Measurements from ENCODE around the gene SNTN. TPM values are rescaled to one million over a fixed set of nuclear protein-coding genes. Genes with fewer than 3 reads are reported as not detected.

Gene SNTN
- total and polyA plus RNA-seq, 2 of the 13 experiments (the other 11 are each of a cell fraction or from before 2014, with no cell fraction given) = not detected

DNA sequence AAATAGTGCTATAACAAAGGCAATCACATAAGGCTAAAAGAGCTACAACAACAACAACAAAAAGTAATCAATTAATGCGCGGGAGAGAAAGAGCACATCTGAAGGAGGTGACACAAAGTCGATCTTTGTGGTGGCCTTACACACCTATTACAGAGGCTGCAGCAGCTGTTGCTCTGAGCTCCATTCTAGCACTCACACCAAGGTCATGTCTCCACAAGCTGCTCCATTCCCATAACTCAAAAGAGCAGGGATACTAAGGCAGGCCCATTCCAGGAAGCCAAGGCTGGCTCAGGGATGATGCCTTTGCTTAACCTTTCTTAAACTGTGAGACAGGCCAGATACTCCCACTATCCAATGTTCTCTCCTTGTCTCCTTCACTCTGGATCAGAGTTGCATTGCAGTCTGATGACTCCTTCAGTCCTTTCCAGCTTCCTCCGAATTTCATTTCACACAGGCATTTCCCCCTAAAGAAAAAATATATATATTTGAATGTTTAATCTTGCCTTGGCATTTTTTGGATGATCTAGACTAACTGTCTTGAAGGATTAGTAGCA is 52.7 kb downstream of the SNTN start:
- Histone ChIP-seq H3K4me2 (ENCODE audit: low read depth, low read length) (no peak overlapping the region), H3K27ac (ENCODE audit: extremely low read length, insufficient read depth, low read length) (no peak overlapping the region), H3K4me1 (ENCODE audit: insufficient read depth, low read length) (no peaks in the 10 kb centered on the region), H3K27me3 (ENCODE audit: control insufficient read depth in 1 of 2, insufficient read depth in 2 of 2, low read length in 2 of 2) (no peaks in the 10 kb centered on the region), H3K9ac (ENCODE audit: insufficient read depth, low read depth, low read length) (no peak overlapping the region), H3K4me3 (replicated peaks in 1 of 3; ENCODE audit: insufficient read depth in 1 of 3, low read depth in 2 of 3, low read length in 3 of 3) (no peak overlapping the region), H4K20me1 (ENCODE audit: insufficient read depth, low read length) (no peaks in the 10 kb centered on the region), H2AFZ (ENCODE audit: low read length) (no peak overlapping the region), H3K79me2 (ENCODE audit: insufficient read depth, low read length) (no peaks in the 10 kb centered on the region), H3K9me3 (ENCODE audit: low read length) (no peaks in the 10 kb centered on the region), H3K36me3 (replicated peaks in 1 of 2; ENCODE audit: control insufficient read depth in 1 of 2, insufficient read depth in 2 of 2, low read length in 2 of 2) (no peaks in the 10 kb centered on the region)
- no TSS peak for BruUV-seq (replicated peaks)
- CTCF ChIA-PET (ENCODE audit: low intra/inter-chr PET ratio, low total read pairs) = no interaction called here
- ATAC-seq = no peak
- intact Hi-C loops (cut with micrococcal nuclease; ENCODE audit: unreplicated experiment) = no loop called here
- DNase-seq (ENCODE audit: low spot score) = no peak
- in situ Hi-C loops (cut with HindIII; ENCODE audit: extremely low pct_ligation_motif_present, low pct_unique_long_range_greater_than_20kb) = no loop called here
- no peak for FAIRE-seq
- POLR2A ChIA-PET = no interaction called here
- TF ChIP-seq AKAP8 (CRISPR knock-in tag; IDR thresholded peaks at IDR 0.05) (no peak), ZNF333 (CRISPR knock-in tag; IDR thresholded peaks at IDR 0.05; ENCODE audit: borderline replicate concordance) (no peak), CBX5 (CRISPR knock-in tag; IDR thresholded peaks at IDR 0.05; ENCODE audit: borderline replicate concordance) (no peak), ZNF484 (CRISPR knock-in tag; IDR thresholded peaks at IDR 0.05; ENCODE audit: borderline replicate concordance, low read depth) (no peak), XRCC5 (optimal IDR thresholded peaks at IDR 0.05; ENCODE audit: low read length) (no peak), ZNF790 (CRISPR knock-in tag; IDR thresholded peaks at IDR 0.05; ENCODE audit: borderline replicate concordance) (no peak), ERF (CRISPR knock-in tag; IDR thresholded peaks at IDR 0.05) (no peak), CCAR2 (optimal IDR thresholded peaks at IDR 0.05; ENCODE audit: low read depth, low read length) (no peak), ZBTB8A (CRISPR knock-in tag; IDR thresholded peaks at IDR 0.05; ENCODE audit: borderline replicate concordance, low read depth) (no peak)
- TF ChIP-seq, protein P1, sequence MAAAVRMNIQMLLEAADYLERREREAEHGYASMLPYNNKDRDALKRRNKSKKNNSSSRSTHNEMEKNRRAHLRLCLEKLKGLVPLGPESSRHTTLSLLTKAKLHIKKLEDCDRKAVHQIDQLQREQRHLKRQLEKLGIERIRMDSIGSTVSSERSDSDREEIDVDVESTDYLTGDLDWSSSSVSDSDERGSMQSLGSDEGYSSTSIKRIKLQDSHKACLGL (CRISPR knock-in tag; IDR thresholded peaks at IDR 0.05) = no peak
- 21% methylated on average over 4 of the region's 4 CpGs for WGBS (ENCODE audit: low lambda C conversion rate)

All from HepG2 (cell line).